ENCODE measurements around the gene GPR155.
"Not testable (repeated sequence)": the region's sequence is repeated elsewhere in the genome, so short reads cannot be mapped to it uniquely, and the experiment has no call there.

GPR155 gene

DNA sequence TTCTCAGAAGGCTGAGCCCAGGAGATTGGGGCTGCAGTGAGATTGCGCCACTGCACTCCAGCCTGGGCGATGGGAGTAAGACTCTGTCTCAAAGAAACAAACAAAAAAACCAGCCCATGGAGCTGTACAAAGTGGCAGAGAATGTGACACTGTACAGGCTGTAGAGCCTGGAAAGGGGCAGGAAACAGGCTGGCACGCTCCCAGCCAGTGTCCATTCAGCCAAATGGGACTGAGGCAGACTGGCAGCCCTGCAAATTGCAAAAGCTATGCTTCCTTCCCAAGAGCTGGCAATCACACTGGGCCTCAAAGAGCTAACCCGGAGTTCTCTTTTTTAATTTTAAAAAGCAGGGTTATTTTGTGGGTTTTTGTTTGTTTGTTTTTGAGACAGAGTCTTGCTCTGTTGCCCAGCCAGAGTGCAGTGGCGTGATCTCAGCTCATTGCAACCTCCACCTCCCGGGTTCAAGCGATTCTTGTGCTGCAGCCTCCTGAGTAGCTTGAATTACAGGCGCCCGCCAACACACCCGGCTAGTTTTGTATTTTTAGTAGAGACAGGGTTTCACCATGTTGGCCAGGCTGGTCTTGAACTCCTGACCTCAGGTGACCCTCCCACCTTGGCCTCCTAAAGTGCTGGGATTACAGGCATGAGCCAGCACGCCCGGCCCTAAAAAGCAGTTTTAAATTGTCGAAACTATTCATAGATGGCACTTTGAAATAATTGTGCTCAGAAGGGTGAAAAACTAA lies 48.5 kb downstream of the GPR155 start:
- no peak for DNase-seq

DNA sequence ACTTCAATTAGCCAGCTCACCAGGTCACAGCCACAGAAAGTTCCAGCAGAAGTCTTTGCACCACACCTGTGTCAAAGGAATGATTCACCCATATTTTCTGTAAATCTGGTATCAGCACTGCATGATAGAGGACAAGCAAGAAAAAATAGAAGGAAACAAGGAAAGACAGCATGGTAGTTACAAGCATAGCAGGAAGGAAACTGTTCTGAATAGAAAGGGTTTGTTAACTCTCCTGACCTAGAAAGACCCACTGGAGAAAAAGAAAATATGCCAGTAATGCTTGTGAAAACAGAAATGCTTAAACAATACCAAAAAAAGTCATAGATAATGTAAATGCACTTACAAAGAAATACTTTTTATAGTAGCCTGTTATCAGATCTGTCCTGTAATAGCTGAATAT lies 50.5 kb downstream of the GPR155 start:
- no peak for DNase-seq

DNA sequence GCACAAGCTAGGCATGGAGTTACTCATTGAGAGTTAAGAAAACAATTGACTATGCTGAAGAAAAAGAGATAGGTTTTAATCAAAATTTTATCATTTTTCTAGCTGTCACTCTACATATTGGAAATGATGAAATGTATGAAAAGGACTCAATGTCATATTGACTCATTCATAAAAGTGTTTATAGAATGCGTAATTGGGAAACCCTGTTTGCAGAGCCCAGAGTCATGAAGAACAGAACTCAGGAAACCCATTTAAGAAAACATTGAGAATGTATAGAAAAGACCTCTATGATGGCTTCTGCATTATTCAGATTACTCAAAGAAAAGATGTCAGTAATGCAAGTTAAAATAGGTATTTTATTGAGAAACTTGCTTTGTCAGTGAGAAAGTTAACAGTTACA lies 54.9 kb downstream of the GPR155 start:
- DNase-seq: no peak

DNA sequence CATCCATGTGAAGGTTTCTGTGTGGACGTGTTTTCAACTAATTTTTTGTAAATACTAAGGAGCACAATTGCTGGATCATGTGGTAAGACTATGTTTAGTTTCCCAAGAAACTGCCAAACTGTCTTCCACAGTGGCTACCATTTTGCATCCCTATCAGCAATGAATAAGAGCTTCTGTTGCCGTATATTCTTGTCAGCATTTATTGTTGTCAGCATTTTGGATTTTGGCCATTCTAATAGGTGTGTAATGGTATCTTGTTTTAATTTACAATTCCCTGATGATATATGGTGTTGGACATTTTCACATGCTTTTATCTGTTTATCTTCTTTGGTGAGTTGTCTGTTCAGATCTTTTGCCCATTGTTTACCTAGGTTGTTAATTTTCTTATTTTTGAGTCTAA lies 56.8 kb downstream of the GPR155 start:
- no peak for DNase-seq

DNA sequence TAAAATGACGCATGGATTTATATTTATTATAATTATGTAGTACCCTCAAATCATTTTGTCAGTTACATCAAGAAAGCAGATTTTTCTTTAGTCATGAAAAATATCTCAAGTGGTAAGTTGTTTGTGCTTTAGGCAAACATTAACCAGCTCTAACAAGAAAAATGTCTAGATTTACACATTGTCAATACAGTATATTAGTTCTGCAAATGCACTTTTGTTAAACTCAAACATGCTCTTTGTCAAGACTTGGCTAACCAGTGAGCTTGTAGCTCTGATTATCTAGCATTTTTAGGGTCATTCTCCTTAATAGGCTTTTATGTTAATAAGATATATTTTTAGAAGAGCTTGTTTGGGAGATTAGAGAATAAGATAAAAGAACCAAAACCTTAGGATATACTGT lies 58.6 kb downstream of the GPR155 start:
- no peak for DNase-seq

DNA sequence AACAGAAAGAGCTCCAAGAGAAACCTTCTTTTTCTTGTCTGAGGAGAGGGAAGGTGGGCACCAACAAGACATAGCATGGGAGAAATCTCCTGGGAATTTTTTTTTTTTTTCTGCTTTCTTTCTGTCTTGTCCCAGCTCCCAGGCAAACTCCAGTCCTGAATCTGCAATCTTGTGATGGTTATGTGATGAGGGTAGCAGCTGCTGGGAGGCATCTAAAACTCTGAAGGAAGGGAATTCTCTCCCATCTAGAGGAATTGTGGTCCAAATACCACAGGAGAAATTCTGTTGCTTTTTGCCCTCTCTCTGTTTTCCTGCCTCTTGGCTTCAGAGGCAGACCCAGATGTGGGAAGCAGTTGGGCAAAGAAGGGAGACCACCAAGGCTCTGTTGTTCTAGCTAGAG lies 74.6 kb downstream of the GPR155 start:
- DNase-seq: no peak

DNA sequence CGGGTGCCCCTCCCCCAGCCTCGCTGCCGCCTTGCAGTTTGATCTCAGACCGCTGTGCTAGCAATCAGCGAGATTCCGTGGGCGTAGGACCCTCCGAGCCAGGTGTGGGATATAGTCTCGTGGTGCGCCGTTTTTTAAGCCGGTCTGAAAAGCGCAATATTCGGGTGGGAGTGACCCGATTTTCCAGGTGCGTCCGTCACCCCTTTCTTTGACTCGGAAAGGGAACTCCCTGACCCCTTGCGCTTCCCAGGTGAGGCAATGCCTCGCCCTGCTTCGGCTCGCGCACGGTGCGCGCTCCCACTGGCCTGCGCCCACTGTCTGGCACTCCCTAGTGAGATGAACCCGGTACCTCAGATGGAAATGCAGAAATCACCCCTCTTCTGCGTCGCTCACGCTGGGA lies 76.8 kb downstream of the GPR155 start:
- DNase-seq: not testable (repeated sequence)

DNA sequence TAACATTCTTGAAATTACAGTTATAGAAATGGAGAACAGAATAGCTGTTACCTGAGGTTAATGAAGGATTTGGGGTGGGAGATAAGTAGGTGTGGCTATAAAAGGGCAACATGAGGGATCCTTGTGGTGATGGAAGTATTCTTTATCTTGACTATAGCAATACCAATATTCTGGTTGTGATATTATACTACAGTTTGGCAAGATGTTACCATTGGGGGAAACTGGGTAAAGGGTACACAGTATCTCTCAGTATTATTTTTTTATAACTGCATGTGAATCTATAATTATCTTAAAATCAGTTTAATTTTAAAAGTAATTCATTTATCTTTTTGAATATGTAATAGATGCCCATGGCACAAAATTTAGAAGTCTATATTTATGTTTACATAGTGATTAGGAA lies 83.2 kb downstream of the GPR155 start:
- no peak for DNase-seq

DNA sequence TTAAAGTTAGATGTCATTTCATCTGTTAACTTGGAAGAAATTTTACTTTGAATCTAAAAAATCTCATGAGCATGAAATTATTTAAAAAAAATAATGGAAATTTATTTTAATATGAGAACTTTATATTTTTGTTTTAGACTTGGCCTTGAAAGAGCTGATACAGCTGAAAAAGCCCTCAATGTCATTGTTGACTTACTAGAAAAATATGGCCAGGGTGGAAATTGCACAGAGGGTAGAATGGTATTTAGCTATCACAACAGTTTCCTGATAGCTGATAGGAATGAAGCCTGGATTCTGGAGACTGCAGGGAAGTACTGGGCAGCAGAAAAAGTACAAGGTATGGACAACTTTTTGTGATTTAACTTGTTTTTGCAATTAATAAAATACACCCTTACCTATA lies 86.0 kb downstream of the GPR155 start:
- no peak for DNase-seq

DNA sequence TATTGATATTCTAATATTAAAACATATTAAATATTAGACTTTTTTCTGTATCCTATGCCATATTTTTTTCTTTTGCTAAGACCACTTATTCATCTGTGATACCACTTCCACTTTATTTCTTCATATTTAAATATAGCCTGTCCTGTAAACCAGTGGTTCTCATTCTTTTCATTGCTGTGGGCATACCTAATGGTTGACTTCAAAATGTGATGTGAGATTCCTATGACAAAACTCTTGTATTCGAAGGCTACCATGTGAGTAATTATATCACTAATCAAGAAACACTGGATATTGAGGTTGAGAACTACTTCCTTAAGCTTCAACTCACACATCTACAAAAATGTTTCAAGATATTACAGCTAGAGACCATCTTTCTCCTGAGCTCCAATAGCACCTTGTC lies 87.7 kb downstream of the GPR155 start:
- DNase-seq: no peak

DNA sequence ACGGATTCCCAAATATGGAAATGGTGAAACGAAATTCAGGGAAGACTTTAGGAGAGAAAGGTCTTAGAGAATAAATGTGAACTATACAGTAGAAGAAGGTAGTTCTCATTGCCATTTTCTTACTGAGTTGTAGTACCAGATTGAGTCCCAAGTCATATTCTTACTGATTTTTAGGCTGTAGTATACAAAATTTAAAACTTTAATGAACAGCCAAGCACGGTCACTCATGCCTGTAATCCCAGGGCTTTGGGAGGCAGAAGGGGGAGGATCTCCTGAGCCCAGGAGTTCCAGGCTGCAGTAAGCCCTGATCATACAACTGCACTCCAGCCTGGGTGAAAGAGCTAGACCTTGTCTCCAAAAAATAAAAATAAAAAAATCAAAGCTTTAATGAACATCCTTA lies 89.1 kb downstream of the GPR155 start:
- no peak for DNase-seq

DNA sequence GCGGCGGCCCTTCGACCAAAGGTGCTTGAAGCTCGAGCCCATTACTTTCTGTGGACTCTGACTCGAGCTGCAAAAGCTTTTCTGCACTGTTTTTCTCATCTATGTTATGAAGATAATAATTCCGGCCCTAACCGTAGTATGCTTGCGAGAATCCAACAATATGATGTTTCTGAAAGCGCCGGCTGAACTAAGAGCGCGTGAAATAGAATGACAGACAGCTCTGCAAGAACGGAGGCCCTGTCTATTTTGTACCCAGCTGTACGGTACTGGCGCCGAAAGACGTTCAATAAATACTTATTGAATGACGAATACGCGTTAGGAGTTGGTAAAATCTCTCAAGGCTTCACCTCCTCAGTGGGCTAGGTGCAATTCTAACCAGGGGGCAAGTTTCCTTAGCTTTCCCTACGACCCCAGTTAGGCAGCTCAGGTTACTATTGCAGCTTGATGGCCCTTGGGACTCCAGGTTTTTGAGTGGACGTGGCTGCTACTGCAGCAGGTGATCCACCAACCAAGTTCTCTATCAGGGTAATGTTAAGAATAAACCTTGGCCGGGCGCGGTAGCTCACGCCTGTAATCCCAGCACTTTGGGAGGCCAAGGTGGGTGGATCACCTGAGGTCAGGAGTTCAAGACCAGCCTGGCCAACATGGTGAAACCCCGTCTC lies 90.7 kb downstream of the GPR155 start:
- DNase-seq: peak in 1 of 5 experiments; percentile 38

DNA sequence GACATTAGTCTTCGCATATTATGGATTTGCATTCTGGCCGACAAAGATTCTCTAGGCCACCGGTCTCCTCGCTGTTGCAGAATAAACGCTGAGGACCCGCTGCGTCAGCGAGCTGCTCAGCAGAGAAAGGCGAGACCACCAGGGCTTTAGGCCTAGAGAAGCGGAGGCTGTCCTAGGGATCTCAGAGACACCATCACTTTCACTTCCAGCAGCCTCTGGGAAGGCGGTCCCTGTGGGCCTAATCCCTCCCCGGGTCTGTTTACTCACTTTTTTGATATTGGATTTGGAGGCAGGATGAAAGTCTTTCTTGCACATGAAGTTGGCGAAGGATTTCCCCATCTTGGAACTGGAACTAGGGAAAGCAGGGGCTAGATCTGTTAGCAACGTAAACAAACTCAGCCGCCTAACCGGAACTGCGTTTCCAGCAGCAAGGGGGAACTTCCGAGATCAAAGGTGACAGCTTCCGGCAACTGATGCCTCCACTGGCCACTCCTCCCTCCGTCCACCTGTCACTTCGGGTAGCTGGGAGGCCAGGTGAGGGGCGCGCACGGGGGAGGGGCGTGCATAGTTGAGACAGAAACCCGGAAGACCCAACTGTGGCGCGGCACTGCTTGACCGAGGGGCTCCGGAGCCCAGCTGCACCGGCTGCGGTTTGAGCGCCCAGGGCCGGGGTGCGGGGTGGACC lies 91.4 kb downstream of the GPR155 start, which contains the start of gene SCRN3:
Gene SCRN3 (plus strand): TSS at position 447 of the 685 bp plus-strand sequence. CDS start 2,554 bp downstream, outside the sequence.
- DNase-seq: peak; percentile 52 to 89 (median 74)

DNA sequence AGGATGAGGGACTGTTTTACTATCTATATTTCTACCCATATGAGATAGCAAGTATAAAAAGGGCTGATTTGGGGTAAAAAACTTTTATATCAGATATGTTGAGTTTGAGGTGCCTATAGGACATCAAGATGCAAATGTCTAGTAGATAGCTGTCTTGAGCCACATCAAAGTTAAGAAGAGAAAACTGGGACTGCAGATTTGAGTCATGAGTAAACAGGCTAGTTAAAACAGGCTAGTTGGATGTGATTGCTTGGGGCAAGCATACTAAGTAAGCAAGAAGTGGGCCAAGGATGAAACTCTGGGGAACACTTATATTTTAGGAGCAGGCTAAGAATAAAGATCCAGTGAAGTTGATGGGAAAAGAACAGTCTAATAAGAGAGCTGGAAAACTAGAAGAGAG lies 94.1 kb downstream of the GPR155 start:
- DNase-seq: peak in 1 of 5 experiments; percentile 20

DNA sequence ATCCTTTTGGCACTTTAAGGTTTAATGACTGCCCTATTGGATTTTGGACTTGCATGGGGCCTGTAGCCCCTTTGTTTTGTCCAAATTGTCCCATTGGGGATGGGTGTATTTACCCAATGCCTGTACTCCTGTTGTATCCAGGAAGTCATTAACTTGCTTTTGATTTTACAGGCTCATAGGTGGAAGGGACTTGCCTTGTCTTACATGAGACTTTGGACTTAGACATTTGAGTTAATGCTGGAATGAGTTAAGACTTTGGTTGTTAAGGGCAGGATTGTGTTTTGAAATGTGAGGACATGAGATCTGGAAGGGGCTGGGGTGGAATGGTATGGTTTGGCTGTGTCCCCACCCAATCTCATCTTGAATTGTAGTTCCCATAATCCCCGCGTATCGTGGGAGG lies 96.5 kb downstream of the GPR155 start:
- DNase-seq: not testable (repeated sequence)

DNA sequence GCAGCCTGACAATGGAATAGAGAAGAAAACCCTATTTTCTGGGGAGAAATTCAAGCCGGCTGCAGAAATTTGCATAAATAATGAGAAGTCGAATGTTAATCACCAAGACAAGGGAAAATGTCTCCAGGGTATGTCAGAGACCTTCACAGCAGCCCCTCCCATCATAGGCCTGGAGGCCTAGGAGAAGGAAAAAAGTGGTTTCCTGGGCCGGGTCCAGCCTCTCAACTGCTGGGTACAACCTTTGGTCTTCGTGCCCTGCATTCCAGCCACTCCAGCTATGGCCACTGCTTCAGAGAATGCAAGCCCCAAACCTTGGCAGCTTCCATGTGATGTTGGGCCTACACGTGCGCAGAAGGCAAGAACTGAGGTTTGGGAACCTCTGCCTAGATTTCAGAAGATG lies 97.3 kb downstream of the GPR155 start:
- DNase-seq: no peak

DNA sequence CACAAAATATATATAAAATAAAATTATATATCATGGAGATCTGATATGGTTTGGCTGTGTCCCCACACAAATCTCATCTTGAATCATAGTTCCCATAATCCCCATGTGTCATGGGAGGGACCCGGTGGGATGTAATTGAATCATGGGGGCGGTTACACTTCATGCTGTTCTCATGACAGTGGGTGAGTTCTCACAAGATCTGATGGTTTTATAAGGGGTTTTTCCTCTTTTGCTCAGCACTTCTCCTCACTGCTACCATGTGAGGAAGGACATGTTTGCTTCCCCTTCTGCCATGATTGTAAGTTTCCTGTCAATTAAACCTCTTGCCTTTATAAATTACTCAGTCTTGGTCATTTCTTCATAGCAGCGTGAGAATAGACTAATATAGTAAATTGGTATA lies 98.1 kb downstream of the GPR155 start:
- not testable (repeated sequence) for DNase-seq

DNA sequence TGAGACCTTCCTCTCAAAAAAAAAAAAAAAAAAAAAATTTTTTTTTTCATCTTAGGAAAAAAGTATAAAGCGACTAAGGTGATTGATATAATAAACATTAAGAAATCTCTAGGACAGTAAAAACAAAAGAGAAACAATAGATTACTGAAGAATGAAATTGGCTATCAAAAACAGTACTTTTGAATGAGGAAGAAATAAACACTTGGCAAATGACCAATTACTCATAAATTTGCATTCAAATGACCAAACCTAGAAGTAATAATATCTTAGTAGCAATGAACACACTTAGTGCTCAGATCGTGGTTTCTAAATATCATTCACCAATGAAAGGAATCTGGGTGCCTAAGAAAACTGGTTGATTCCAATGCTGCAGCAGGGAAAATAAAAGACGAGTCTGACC lies 101.6 kb downstream of the GPR155 start:
- no peak for DNase-seq

DNA sequence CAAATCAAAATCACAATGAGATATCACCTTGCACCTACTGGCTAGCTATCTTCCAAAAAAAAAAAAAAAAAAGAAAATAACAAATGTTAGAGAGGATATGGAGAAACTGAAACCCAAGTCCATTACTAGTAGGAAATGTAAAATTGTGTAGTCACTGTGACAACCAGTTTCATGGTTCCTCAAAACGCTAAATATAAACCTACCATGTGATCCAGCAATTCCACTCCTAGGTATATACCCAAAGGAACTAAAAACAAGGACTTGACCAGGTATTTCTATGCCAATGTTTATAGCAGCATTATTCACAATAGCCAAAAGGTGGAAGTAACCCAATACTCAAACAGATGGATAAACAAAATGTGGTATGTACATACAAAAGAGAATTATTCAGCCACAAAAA lies 103.0 kb downstream of the GPR155 start:
- no peak for DNase-seq
